Measurements from ENCODE around the gene PDE7B. TPM values are rescaled to one million over a fixed set of nuclear protein-coding genes. Genes with fewer than 3 reads are reported as not detected.
A peak's percentile ranks its signal among the peaks of the same experiment; 100 is the strongest.
"Not testable (repeated sequence)": the region's sequence is repeated elsewhere in the genome, so short reads cannot be mapped to it uniquely, and the experiment has no call there.

PDE7B gene
- total and polyA plus RNA-seq, 2 of the 4 experiments (the other 2 are of a cell fraction) = 7.8 to 12.4 TPM

DNA sequence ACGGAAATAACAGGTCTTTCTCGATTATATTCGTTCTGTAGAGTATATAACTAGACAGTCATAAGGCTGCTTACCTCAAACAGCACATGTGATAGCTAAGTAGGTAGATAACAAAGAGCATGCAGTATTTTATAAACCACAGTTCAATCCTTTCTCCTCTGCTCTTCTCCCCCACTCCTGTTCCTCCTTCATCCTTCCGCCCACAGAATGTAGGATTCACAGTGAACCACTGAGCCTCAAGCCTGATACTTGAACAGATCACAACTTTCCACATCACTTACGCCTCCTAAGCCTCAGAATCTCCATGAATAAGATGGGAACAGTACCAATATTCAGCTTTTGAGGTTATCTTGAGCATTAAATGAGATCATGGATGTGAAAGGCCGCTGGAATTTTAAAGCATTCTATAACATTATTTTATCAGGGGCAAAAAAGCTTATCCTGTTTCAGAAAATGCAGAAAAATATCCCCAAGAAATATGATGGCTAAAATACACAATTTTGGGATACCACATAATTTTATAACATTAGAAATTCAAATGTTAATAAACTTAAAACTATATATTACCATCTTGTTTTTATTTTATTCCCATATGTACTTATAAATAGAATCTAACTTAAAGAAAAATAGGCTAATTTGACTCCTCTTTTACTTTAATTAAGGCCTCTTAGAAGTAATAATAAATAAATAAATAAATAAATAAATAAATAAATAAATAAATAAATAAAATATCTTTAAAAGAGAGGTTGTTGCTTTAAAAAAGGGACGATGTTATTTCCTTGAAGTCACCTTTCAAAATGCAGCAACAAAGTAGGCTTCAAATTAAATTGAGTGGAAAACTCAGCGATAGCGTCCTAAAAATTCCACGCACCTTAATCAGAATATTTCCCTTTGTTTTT lies 365.3 kb downstream of the PDE7B start:
- Histone ChIP-seq H2BK15ac (ENCODE audit: low read depth, low read length) (no peak overlapping the region), H2BK120ac (ENCODE audit: low read depth, low read length) (no peak overlapping the region), H3K27ac (ENCODE audit: insufficient read depth, low read length) (no peak overlapping the region), H2BK20ac (ENCODE audit: low read depth, low read length) (no peak overlapping the region), H3K9me3 (ENCODE audit: control insufficient read depth, insufficient read depth, low read length) (no peaks in the 10 kb centered on the region), H4K91ac (ENCODE audit: insufficient read depth, low read depth, low read length) (no peak overlapping the region), H3K27me3 (ENCODE audit: control insufficient read depth, insufficient read depth, low read length) (no peaks in the 10 kb centered on the region), H3K4me1 (ENCODE audit: control insufficient read depth, insufficient read depth, low read length) (peaks cover 2% of the 10 kb centered on the region; the same call in 1 of the 2 replicates), H3K9ac (ENCODE audit: low read depth, low read length) (no peak overlapping the region), H4K8ac (ENCODE audit: low read depth in 2 of 2, low read length in 2 of 2) (no peak overlapping the region), H3K4ac (ENCODE audit: low read depth, low read length) (no peak overlapping the region), H3K14ac (replicated peaks; ENCODE audit: low read depth, low read length) (no peak overlapping the region), H3K79me1 (ENCODE audit: low read depth in 1 of 2, low read length in 2 of 2) (no peaks in the 10 kb centered on the region), H2BK5ac (ENCODE audit: low read depth, low read length, poor library complexity, severe bottlenecking) (no peak overlapping the region), H2AK5ac (ENCODE audit: low read depth, low read length) (no peak overlapping the region), H3K36me3 (ENCODE audit: control insufficient read depth, insufficient read depth, low read length) (no peaks in the 10 kb centered on the region), H4K5ac (ENCODE audit: low read depth, low read length) (no peak overlapping the region), H3K9me1 (ENCODE audit: insufficient read depth, low read length) (no peaks in the 10 kb centered on the region), H3K23ac (ENCODE audit: low read depth, low read length) (no peak overlapping the region), H4K20me1 (ENCODE audit: insufficient read depth, low read length) (no peaks in the 10 kb centered on the region), H2AK9ac (replicated peaks; ENCODE audit: low read depth, low read length, poor library complexity) (no peak overlapping the region), H3K18ac (ENCODE audit: low read depth, low read length) (no peak overlapping the region), H3K4me2 (ENCODE audit: low read depth, low read length) (no peak overlapping the region), H3K4me3 (ENCODE audit: insufficient read depth, low read depth, low read length) (no peak overlapping the region), H3K56ac (ENCODE audit: extremely low read depth, insufficient read depth, low read length) (no peak overlapping the region), H2AFZ (replicated peaks; ENCODE audit: low read length, poor library complexity) (peak overlapping the region; percentile 58)
- no TSS peak for BruUV-seq (replicated peaks)
- dilution Hi-C loops (cut with HindIII; ENCODE audit: low sequenced_read_pairs, unreplicated experiment) (no loop called here), in situ Hi-C loops (cut with MboI; ENCODE audit: low sequenced_read_pairs) (no loop called here), intact Hi-C loops (cut with micrococcal nuclease) (no loop called here)
- ChIA-PET POLR2A (ENCODE audit: unreplicated experiment) (no interaction called here), CTCF (interaction anchor here (0.6 kb wide), 1 partner anchor 21 kb away, joined by 3 read pairs; no protein-coding TSS in a partner anchor)
- DNase-seq = no peak
- WGBS, 2 experiments (ENCODE audit: extremely low coverage in 2 of 2, insufficient read length in 1 of 2) = no CpG with 5 or more reads among the region's 10 CpGs
- TF ChIP-seq ELK1 (IDR thresholded peaks at IDR 0.05; ENCODE audit: borderline replicate concordance, low read depth, low read length) (no peak), FOS (IDR thresholded peaks at IDR 0.05; ENCODE audit: low read depth, low read length) (no peak), SMC3 (IDR thresholded peaks at IDR 0.05; ENCODE audit: low read depth, low read length) (no peak), CEBPB (IDR thresholded peaks at IDR 0.05; ENCODE audit: low read depth, low read length) (no peak)
- ATAC-seq (ENCODE audit: low read depth) = no peak

GRCh38 chr6:136224974-136225373 lies 373.5 kb downstream of the PDE7B start:
- Histone ChIP-seq H2AK5ac (ENCODE audit: low read depth, low read length) (peak overlapping the region; percentile 67; the same call in 1 of the 2 replicates), H2BK20ac (ENCODE audit: low read depth, low read length) (peak overlapping the region; percentile 47; the same call in 1 of the 2 replicates), H4K5ac (ENCODE audit: low read depth, low read length) (0 out of 2 replicates have a peak overlapping the region, but pooled peaks have one; percentile 29), H2BK15ac (ENCODE audit: low read depth, low read length) (peak overlapping the region; percentile 62; the same call in 2 of the 3 replicates), H4K8ac (ENCODE audit: low read depth in 2 of 2, low read length in 2 of 2) (peak overlapping the region in 1 of 2 experiments; percentile 66; a peak in 1 of 4 replicates), H2BK120ac (ENCODE audit: low read depth, low read length) (peak overlapping the region; percentile 34; the same call in 1 of the 2 replicates)
- intact Hi-C loops (cut with micrococcal nuclease) = loop anchor here (5.0 to 10.0 kb wide), 4 partner anchors 208 to 490 kb away; partner anchors contain the start of gene PDE7B
- H3K4me1 ChIP-seq (ENCODE audit: control insufficient read depth, insufficient read depth, low read length); DNase-seq; H3K9me3 ChIP-seq (ENCODE audit: control insufficient read depth, insufficient read depth, low read length); H3K9ac ChIP-seq (ENCODE audit: low read depth, low read length); H4K20me1 ChIP-seq (ENCODE audit: insufficient read depth, low read length); H2BK5ac ChIP-seq (ENCODE audit: low read depth, low read length, poor library complexity, severe bottlenecking); H2AK9ac ChIP-seq (replicated peaks; ENCODE audit: low read depth, low read length, poor library complexity); H3K56ac ChIP-seq (ENCODE audit: extremely low read depth, insufficient read depth, low read length); H3K27me3 ChIP-seq (ENCODE audit: control insufficient read depth, insufficient read depth, low read length); H4K91ac ChIP-seq (ENCODE audit: insufficient read depth, low read depth, low read length); H3K27ac ChIP-seq (ENCODE audit: insufficient read depth, low read length); H3K9me1 ChIP-seq (ENCODE audit: insufficient read depth, low read length); H3K23ac ChIP-seq (ENCODE audit: low read depth, low read length); H3K14ac ChIP-seq (replicated peaks; ENCODE audit: low read depth, low read length); H3K4ac ChIP-seq (ENCODE audit: low read depth, low read length); BruUV-seq (replicated peaks); POLR2A ChIA-PET (ENCODE audit: unreplicated experiment); H3K4me2 ChIP-seq (ENCODE audit: low read depth, low read length); H3K79me1 ChIP-seq (ENCODE audit: low read depth in 1 of 2, low read length in 2 of 2); H2AFZ ChIP-seq (replicated peaks; ENCODE audit: low read length, poor library complexity); H3K18ac ChIP-seq (ENCODE audit: low read depth, low read length); H3K4me3 ChIP-seq (ENCODE audit: insufficient read depth, low read depth, low read length); dilution Hi-C loops (cut with HindIII; ENCODE audit: low sequenced_read_pairs, unreplicated experiment); H3K36me3 ChIP-seq (ENCODE audit: control insufficient read depth, insufficient read depth, low read length); ATAC-seq (ENCODE audit: low read depth): not testable (repeated sequence)
- WGBS, 2 experiments (ENCODE audit: extremely low coverage in 2 of 2, insufficient read length in 1 of 2) = no CpG with 5 or more reads among the region's 4 CpGs
- CTCF ChIA-PET = interaction anchor here (0.8 kb wide), 1 partner anchor 175 kb away, joined by 3 read pairs; no protein-coding TSS in a partner anchor
- in situ Hi-C loops (cut with MboI; ENCODE audit: low sequenced_read_pairs) = loop anchor here (5.0 kb wide), 1 partner anchor 688 kb away; no protein-coding TSS in a partner anchor
